OCI-LY1 (cell line): Measurements from ENCODE around the gene CMIP.

ENCODE experiments used
- H2AFZ ChIP-seq: fragments of 200-600 bp; sonication (generic), shearing (Covaris generic); 2 replicates; pipeline ENCODE4 v1.6.0; 2014; ENCODE audit warnings: antibody characterized with exemption, mild to moderate bottlenecking, low read length
- H3F3A ChIP-seq: fragments of 200-600 bp; sonication (generic), shearing (Covaris generic); 2 replicates; pipeline ENCODE4 v1.6.0; 2014; ENCODE audit warnings: mild to moderate bottlenecking, antibody characterized with exemption, low read length, moderate library complexity; ENCODE audit not compliant: insufficient read depth
- H3K27ac ChIP-seq: fragments of 200-600 bp; sonication (generic); 2 replicates; pipeline ENCODE4 v1.5.1; 2014; ENCODE audit warnings: low read length, mixed run types, mild to moderate bottlenecking, low read depth; ENCODE audit not compliant: poor library complexity, severe bottlenecking
- H3K27me3 ChIP-seq: fragments of 200-600 bp; sonication (generic); 2 replicates; pipeline ENCODE4 v1.6.0; 2014; ENCODE audit warnings: antibody characterized with exemption, mild to moderate bottlenecking, low read length, moderate library complexity; ENCODE audit not compliant: insufficient read depth
- H3K36me3 ChIP-seq: fragments of 200-600 bp; sonication (generic); 2 replicates; pipeline ENCODE4 v1.6.1; 2014; ENCODE audit warnings: mild to moderate bottlenecking, antibody characterized with exemption, low read length, moderate library complexity, mixed read lengths; ENCODE audit not compliant: insufficient read depth
- H3K4me1 ChIP-seq: fragments of 200-600 bp; sonication (generic); 2 replicates; pipeline ENCODE4 v1.5.1; 2014; ENCODE audit warnings: mild to moderate bottlenecking, low read length, moderate library complexity; ENCODE audit not compliant: insufficient read depth, severe bottlenecking
- H3K4me2 ChIP-seq: fragments of 200-600 bp; sonication (generic), shearing (Covaris generic); 2 replicates; pipeline ENCODE4 v1.6.1; 2014; ENCODE audit warnings: low read length
- H3K4me3 ChIP-seq: fragments of 200-600 bp; sonication (generic); 2 replicates; pipeline ENCODE4 v1.5.1; 2014; ENCODE audit warnings: low read length, low read depth, mild to moderate bottlenecking, mixed read lengths; ENCODE audit not compliant: poor library complexity, severe bottlenecking
- H3K79me2 ChIP-seq: fragments of 200-600 bp; shearing (Covaris generic); 2 replicates; pipeline ENCODE4 v1.6.1; 2016; ENCODE audit warnings: mixed run types, low read length, mixed read lengths; ENCODE audit not compliant: insufficient read depth
- H3K9ac ChIP-seq: fragments of 200-600 bp; sonication (generic), shearing (Covaris generic); 2 replicates; pipeline ENCODE4 v1.6.1; 2014; ENCODE audit warnings: mild to moderate bottlenecking, low read length, mixed read lengths
- H3K9me2 ChIP-seq: fragments of 200-600 bp; sonication (generic), shearing (Covaris generic); 2 replicates; pipeline ENCODE4 v1.6.1; 2014; ENCODE audit warnings: low read depth, mild to moderate bottlenecking, low read length, mixed read lengths
- H3K9me3 ChIP-seq: fragments of 200-600 bp; shearing (Covaris generic); 2 replicates; pipeline ENCODE4 v1.6.1; 2014; ENCODE audit warnings: low read length, mixed read lengths
- H4K20me1 ChIP-seq: fragments of 200-600 bp; sonication (generic), shearing (Covaris generic); 2 replicates; pipeline ENCODE4 v1.6.0; 2016; ENCODE audit warnings: mild to moderate bottlenecking, low read length; ENCODE audit not compliant: insufficient read depth
- CTCF ChIP-seq: fragments of 200-600 bp; sonication (generic), shearing (Covaris generic); IDR thresholded peaks from 2 replicates; pipeline ENCODE4 v1.5.1; 2017; ENCODE audit warnings: mild to moderate bottlenecking, antibody characterized with exemption, low read length, moderate library complexity, mixed read lengths
- EZH2 ChIP-seq: fragments of 200-600 bp; sonication (generic), shearing (Covaris generic); IDR thresholded peaks from 2 replicates; pipeline ENCODE4 v1.8.0; 2017; ENCODE audit warnings: borderline replicate concordance, mixed run types, mild to moderate bottlenecking, antibody characterized with exemption, low read length, moderate library complexity, mixed read lengths

CMIP gene

GRCh38 chr16:81548551-81548875, 103.9 kb downstream of the CMIP start:
- H2AFZ ChIP-seq = no peak overlapping the region
- peaks cover 27% of the 10 kb centered on the region for H3K4me1 ChIP-seq
- no peak overlapping the region for H3K4me3 ChIP-seq
- H3K79me2 ChIP-seq = no peaks in the 10 kb centered on the region
- no peak overlapping the region for H3K9ac ChIP-seq
- no peaks in the 10 kb centered on the region for H4K20me1 ChIP-seq
- no peaks in the 10 kb centered on the region for H3K27me3 ChIP-seq
- H3K4me2 ChIP-seq = no peak overlapping the region
- H3K36me3 ChIP-seq = no peaks in the 10 kb centered on the region
- no peaks in the 10 kb centered on the region for H3K9me3 ChIP-seq
- no peaks in the 10 kb centered on the region for H3K9me2 ChIP-seq
- H3F3A ChIP-seq = no peaks in the 10 kb centered on the region
- TF ChIP-seq CTCF (no peak), EZH2 (no peak)
- H3K27ac ChIP-seq = no peak overlapping the region

GRCh38 chr16:81548876-81549546, 104.4 kb downstream of the CMIP start:
- Histone ChIP-seq H3K9me2 (no peaks in the 10 kb centered on the region), H3K27me3 (no peaks in the 10 kb centered on the region), H3K36me3 (no peaks in the 10 kb centered on the region), H3K9me3 (no peaks in the 10 kb centered on the region), H3K27ac (no peak overlapping the region), H3K9ac (no peak overlapping the region), H3K4me1 (peaks cover 27% of the 10 kb centered on the region), H3K4me2 (no peak overlapping the region), H3K4me3 (no peak overlapping the region), H4K20me1 (no peaks in the 10 kb centered on the region), H2AFZ (no peak overlapping the region), H3K79me2 (no peaks in the 10 kb centered on the region), H3F3A (no peaks in the 10 kb centered on the region)
- TF ChIP-seq EZH2 (no peak), CTCF (no peak)

- Histone ChIP-seq H4K20me1 (no peaks in the 10 kb centered on the region), H3K9ac (no peak overlapping the region), H3K9me3 (no peaks in the 10 kb centered on the region), H2AFZ (no peak overlapping the region), H3K36me3 (no peaks in the 10 kb centered on the region), H3K4me3 (no peak overlapping the region), H3K4me2 (no peak overlapping the region), H3K27ac (no peak overlapping the region), H3K27me3 (no peaks in the 10 kb centered on the region), H3F3A (no peaks in the 10 kb centered on the region), H3K9me2 (no peaks in the 10 kb centered on the region), H3K79me2 (no peaks in the 10 kb centered on the region), H3K4me1 (peaks cover 19% of the 10 kb centered on the region)
- TF ChIP-seq EZH2 (no peak), CTCF (no peak)
These were observed 105.2 kb downstream of the CMIP start for GRCh38 chr16:81549547-81550431.
